Right lobe of liver (tissue), 4 donors: ENCODE results near the gene MYPOP.

Source experiments
- POLR2A ChIP-seq: fragments of 450-650 bp; IDR thresholded peaks from one replicate; pipeline ENCODE4 v1.6.1; 2017; ENCODE audit warnings: antibody characterized with exemption, mild to moderate bottlenecking
- TF ChIP-seq, protein P1 (sequence below), 4 donors: fragments of 200-600 bp in 3 of 4; fragments of 450-650 bp in 1 of 4; IDR thresholded peaks; one replicate each; pipeline versions ENCODE4 v1.5.1 to v1.8.0; 2016 to 2022; ENCODE audit warnings: antibody characterized with exemption in 4 of 4, mild to moderate bottlenecking in 2 of 4
- donor health status: DM: no; HTN: no; CAD: no.
- donor health status: DM: no; HTN: no; CAD: no.
- donor health status: DM: no; HTN: yes; CAD: no.

DNA sequence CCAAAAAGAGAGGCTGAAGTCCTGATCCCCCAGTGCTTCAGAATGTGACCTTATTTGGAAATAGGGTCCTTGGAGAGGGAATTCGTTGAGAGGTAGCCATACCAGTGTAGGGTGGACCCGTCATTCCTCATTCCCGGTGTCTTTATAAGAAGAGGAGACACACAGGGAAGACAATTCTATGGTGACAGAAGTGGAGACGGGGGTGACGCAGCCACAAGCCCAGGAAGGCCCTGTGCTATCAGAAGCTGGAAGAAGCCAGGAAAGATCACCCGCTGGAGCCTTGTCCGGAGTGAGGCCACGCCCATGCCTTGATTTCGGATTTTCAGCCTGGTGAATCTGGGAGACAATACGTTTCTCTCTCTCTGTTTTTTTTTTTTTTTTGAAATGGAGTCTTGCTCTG is 2.6 kb upstream of the MYPOP start:
- TF ChIP-seq, protein P1, sequence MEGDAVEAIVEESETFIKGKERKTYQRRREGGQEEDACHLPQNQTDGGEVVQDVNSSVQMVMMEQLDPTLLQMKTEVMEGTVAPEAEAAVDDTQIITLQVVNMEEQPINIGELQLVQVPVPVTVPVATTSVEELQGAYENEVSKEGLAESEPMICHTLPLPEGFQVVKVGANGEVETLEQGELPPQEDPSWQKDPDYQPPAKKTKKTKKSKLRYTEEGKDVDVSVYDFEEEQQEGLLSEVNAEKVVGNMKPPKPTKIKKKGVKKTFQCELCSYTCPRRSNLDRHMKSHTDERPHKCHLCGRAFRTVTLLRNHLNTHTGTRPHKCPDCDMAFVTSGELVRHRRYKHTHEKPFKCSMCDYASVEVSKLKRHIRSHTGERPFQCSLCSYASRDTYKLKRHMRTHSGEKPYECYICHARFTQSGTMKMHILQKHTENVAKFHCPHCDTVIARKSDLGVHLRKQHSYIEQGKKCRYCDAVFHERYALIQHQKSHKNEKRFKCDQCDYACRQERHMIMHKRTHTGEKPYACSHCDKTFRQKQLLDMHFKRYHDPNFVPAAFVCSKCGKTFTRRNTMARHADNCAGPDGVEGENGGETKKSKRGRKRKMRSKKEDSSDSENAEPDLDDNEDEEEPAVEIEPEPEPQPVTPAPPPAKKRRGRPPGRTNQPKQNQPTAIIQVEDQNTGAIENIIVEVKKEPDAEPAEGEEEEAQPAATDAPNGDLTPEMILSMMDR (IDR thresholded peaks at IDR 0.05): no peak
- no peak for TF ChIP-seq POLR2A
